GM18505 (cell line): ENCODE results near the gene CDK13.

ENCODE experiments used
- ATAC-seq: cut with Tn5 transposase; IDR thresholded peaks from one replicate; pipeline ENCODE4 v1.9.1; 2021; ENCODE audit not compliant: unreplicated experiment
- POLR2A ChIP-seq: IDR thresholded peaks from 4 replicates; pipeline ENCODE4 v1.6.1; 2011; ENCODE audit warnings: borderline replicate concordance; ENCODE audit not compliant: insufficient read depth, insufficient read length; ENCODE audit errors: extremely low read depth

The CDK13 gene

DNA sequence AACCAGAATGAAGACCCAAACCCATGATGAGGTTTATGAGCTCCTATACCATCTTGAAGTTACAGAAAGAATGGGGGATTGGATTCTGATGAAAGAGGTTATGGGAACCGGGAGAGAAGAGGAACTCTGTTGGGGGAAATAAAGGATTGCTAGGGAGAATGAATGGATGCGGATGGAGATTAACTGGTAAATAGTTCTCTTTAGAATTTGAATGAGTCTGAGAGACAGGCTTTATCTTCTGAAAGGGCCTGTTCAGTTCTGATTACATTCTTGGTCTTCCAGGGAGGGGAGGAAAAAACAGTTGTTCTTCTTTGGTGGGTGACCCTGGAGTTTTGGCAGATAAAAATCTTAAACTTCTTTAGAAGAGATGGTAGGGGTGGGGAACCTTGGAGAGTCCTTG, 198.6 kb downstream of the CDK13 start:
- TF ChIP-seq POLR2A, result no peak
- no peak for ATAC-seq
